ENCODE results near the gene RPRD1B. TPM values are rescaled to one million over a fixed set of nuclear protein-coding genes. Genes with fewer than 3 reads are reported as not detected.
"Not testable (repeated sequence)": the region's sequence is repeated elsewhere in the genome, so short reads cannot be mapped to it uniquely, and the experiment has no call there.

RPRD1B gene
- total RNA-seq, 1 donor from 2014 or later, result 17.7 TPM

GRCh38 chr20:38075161-38075998 is 41.8 kb downstream of the RPRD1B start:
- no peak for DNase-seq

GRCh38 chr20:38076548-38076947 is 43.0 kb downstream of the RPRD1B start:
- DNase-seq, result no peak

GRCh38 chr20:38078084-38078483 is 44.5 kb downstream of the RPRD1B start:
- DNase-seq, result no peak

GRCh38 chr20:38079353-38079752 is 45.8 kb downstream of the RPRD1B start:
- DNase-seq, result no peak

- no peak for DNase-seq
Observed at GRCh38 chr20:38081575-38081974, 48.0 kb downstream of the RPRD1B start.

GRCh38 chr20:38082894-38083293 is 49.3 kb downstream of the RPRD1B start:
- DNase-seq, result no peak

- DNase-seq, result no peak
Observed at GRCh38 chr20:38083338-38084048, 49.9 kb downstream of the RPRD1B start.

- DNase-seq, result peak; percentile 68
Observed at GRCh38 chr20:38084425-38084951, 50.9 kb downstream of the RPRD1B start.

- no peak for DNase-seq
Observed at GRCh38 chr20:38085026-38085425, 51.5 kb downstream of the RPRD1B start.

GRCh38 chr20:38089500-38089899 is 56.0 kb downstream of the RPRD1B start:
- no peak for DNase-seq

GRCh38 chr20:38090061-38090460 is 56.5 kb downstream of the RPRD1B start:
- no peak for DNase-seq

GRCh38 chr20:38091441-38092216 is 58.1 kb downstream of the RPRD1B start:
- DNase-seq, result no peak

GRCh38 chr20:38092260-38092857 is 58.8 kb downstream of the RPRD1B start:
- no peak for DNase-seq

- DNase-seq, result no peak
Observed at GRCh38 chr20:38092915-38093314, 59.4 kb downstream of the RPRD1B start.

- DNase-seq, result no peak
Observed at GRCh38 chr20:38093641-38094077, 60.1 kb downstream of the RPRD1B start.

GRCh38 chr20:38094373-38094891 is 60.9 kb downstream of the RPRD1B start:
- DNase-seq, result peak; percentile 82

- DNase-seq, result no peak
Observed at GRCh38 chr20:38095017-38095686, 61.6 kb downstream of the RPRD1B start.

- DNase-seq, result peak; percentile 79
Observed at GRCh38 chr20:38098952-38099351, 65.4 kb downstream of the RPRD1B start.

- not testable (repeated sequence) for DNase-seq
Observed at GRCh38 chr20:38102206-38102605, 68.7 kb downstream of the RPRD1B start.

GRCh38 chr20:38104285-38104684 is 70.7 kb downstream of the RPRD1B start:
- DNase-seq, result no peak

- no peak for DNase-seq
Observed at GRCh38 chr20:38106461-38106860, 72.9 kb downstream of the RPRD1B start.

GRCh38 chr20:38107386-38107785 is 73.8 kb downstream of the RPRD1B start:
- not testable (repeated sequence) for DNase-seq
